G401 (cell line): ENCODE measurements around the gene CUL7. TPM values are rescaled to one million over a fixed set of nuclear protein-coding genes. Genes with fewer than 3 reads are reported as not detected.

ENCODE experiments used
- DNase-seq: peaks from one replicate; pipeline ENCODE4 v3.0.0-alpha.2; 2015; ENCODE audit warnings: low spot score
- in situ Hi-C: cut with HindIII; loops from 2 replicates; pipeline ENCODE4 v1.10.0; 2016; ENCODE audit warnings: low sequenced_read_pairs, mixed read lengths
- total RNA-seq: library from RNA; depleted of rRNA; stranded (reverse); fragments of >200 nt; shearing (Covaris generic); gene quantifications from 2 replicates; pipeline ENCODE4 v1.2.3, GENCODE V29; 2014

Gene CUL7
- total RNA-seq, 1 experiment from 2014 or later, result 33.1 TPM

DNA sequence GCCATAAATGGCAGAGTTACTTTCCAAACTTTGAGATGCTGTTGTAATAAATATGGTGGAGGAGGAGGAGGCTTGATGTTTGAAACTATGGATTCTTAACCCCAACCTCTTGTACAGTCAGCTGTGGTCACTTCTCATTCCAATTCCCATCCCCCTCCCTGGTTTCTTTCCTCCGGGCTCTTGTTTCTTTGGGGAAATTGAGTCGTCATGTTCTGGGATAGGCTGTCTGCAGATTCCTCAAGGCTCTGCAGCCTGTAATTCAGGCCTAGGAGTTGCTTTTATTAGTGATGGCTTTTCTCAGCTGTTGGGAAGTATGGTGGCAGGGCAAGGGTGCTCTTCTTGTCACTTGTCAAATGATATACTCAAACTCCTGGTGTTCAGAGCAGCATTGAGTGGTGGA lies 25.0 kb upstream of the CUL7 start:
- in situ Hi-C loops, result no loop called here
- no peak for DNase-seq

DNA sequence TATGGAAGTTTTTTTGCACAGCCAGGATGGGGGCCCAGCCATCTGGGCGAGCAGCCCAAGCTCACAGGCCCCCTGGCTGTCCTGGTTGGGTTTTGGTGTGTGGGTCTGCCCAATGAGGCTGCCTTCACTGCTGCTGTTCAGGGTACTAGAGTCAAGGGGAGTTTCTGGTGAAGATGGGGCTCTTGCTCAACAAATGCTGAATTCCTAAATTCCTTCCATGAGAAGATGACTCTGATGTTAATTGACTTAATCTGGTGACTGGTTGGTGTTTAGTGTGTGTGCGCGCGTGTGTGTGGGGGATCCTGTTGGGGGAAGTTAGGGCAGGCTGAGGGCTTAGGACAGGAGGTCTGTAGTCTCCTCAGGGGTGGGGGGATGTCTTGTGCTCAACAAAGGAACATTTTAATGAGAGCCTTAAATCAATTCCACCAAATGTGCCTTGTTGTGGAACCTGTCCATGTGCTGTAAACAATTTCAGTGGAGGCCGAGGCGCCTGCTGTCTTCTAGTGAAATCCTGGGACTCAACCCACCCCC lies 24.4 kb upstream of the CUL7 start:
- in situ Hi-C loops, result no loop called here
- no peak for DNase-seq

GRCh38 chr6:43077333-43077809 lies 23.7 kb upstream of the CUL7 start:
- in situ Hi-C loops, result no loop called here
- DNase-seq, result no peak

GRCh38 chr6:43076464-43077332 lies 23.0 kb upstream of the CUL7 start:
- peak; percentile 44 for DNase-seq
- in situ Hi-C loops, result no loop called here

- in situ Hi-C loops, result no loop called here
- peak; percentile 55 for DNase-seq
Observed at GRCh38 chr6:43075670-43076463, 22.2 kb upstream of the CUL7 start, which contains the start of gene PTK7. TSS of gene PTK7 (plus strand) at chr6:43076314. CDS start at chr6:43076489, 175 bp downstream.

DNA sequence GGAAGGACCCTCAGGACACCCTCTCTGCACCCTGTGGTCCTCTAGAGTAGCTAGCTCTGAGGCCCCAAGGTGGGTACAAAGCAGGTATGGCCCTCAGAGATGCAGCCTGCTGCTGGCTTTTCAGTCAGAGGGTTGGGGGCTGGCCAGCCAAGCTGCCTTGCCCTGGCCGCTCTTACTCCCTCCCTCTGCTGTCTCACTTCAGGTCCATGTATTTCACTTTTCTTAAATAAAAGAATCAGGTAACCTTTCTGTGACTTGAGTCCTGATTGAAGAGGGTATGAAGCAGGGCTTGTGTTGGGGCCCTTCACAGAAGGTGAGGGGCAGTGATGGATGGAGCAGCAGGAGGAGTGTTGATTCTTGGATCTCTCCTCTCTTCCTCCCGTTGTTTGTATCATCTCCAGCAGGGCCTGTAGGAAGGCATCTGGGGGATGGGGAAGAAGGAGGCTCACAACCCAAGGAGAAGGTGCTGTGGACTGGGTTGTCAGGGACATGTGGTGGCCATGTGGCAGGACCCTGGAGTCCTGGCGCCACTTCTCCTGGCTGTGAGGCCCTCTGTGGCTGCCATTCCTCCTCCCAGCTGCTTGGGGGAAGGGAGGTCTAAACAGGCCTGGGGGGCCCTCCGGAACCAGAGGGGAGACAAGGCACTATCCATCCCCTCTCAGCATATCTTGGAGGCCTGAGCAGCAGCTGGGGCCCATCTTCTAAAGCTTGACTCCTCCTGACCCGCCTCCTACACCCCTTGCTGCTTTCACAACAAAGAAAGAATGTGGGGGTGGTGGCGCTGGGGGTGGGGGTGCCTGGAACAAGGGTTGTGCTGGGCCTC lies 21.4 kb upstream of the CUL7 start:
- in situ Hi-C loops, result no loop called here
- peak; percentile 11 for DNase-seq

DNA sequence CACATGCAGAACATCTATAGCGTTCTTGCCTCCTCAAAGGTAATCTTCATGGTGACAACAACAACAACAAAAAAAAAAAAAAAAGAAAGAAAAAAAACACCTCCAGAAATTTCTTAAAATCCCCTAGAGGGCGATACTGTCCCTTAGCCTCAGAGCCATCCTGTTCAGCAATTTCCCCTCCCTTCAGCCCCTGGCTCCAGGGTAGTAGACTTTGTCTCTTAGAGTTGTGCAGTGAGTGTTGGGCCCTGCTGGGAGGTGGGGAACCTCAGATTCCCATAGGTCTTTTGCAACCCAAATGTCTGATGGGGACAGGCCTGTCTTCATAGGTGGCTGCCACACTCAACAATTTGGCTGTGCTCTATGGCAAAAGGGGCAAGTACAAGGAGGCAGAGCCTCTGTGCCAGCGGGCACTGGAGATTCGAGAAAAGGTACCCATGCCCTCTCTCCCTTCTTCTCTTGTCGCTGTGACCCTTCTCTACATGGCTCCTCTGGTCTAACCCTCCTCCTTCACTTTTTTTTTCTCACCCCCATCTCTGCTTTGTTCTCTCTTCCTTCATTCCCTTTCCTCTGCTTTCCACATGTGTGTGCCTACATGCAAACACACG lies 16.5 kb upstream of the CUL7 start:
- peak; percentile 47 for DNase-seq
- in situ Hi-C loops, result no loop called here

GRCh38 chr6:43062818-43063217 lies 9.2 kb upstream of the CUL7 start:
- no peak for DNase-seq
- in situ Hi-C loops, result no loop called here

- no peak for DNase-seq
- in situ Hi-C loops, result no loop called here
Observed at GRCh38 chr6:43061861-43062260, 8.2 kb upstream of the CUL7 start.

DNA sequence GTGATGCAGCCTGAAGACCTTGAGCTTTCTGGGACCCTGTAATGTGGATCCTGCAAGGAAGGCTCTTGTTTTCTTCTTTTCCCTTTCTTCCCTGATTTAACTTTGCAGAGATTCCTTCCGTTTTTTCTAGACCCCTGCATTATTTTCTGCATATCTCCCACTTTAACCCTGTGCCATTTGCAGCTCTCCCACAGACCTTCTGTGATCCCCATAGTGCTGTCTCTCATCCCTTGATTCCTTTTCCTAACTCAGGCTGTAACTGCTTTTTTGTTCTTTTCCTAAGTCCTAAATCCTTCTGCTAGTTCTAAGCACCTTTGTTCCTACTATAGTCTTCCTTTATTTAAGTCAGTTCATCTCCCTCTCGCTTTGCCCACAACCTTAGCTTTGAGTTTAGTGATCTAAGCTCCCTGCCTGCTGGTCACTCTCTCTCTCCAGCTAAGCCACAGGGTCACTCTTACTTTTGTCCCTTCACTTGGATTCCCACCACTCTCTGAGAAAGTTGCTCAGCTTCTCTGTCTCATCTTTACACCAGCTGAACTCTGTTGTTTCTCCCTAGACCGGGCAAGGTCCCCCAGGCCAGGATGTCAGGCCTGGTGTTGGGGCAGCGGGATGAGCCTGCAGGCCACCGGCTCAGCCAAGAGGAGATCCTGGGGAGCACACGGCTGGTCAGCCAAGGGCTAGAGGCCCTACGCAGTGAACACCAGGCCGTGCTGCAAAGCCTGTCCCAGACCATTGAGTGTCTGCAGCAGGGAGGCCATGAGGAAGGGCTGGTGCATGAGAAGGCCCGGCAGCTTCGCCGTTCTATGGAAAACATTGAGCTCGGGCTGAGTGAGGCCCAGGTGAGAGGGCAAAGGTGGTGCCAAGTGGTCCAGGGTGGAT lies 7.3 kb upstream of the CUL7 start:
- DNase-seq, result no peak
- in situ Hi-C loops, result no loop called here

DNA sequence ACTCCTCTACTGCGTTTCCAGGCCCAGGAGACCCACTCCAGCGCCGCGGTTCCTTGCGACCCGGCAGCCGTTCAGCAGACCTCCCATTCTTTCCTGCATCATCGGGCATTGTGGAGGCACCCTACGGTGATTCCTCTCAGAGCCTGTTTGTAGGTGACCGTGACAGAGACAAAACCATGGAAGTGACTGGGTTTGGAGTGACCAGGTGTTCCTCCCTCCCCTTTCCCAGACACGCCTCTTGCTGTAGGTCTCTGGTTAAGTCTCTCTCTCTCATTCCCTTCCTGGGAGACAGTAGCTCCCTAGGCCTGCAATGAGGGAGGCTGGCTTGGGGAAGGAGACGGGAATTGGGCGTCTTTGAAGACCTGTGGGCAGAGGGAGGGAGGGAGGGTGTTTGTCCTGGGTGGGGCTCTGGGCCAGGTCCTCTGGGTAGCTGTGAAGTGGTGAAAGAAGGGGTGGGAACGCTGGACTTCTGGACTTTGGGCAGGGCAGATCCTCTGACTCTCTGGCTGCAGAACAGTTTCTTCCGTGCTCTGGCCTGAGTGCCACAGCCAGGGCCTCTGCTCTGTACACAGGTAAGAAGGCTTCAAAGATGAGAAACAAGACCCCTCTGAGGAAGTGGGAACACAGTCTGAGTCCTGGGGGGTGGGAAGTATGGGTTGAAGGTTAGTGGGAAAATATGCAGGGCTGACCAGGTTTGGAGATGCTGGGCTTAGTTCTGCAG lies 6.5 kb upstream of the CUL7 start:
- in situ Hi-C loops, result no loop called here
- DNase-seq, result peak; percentile 48

DNA sequence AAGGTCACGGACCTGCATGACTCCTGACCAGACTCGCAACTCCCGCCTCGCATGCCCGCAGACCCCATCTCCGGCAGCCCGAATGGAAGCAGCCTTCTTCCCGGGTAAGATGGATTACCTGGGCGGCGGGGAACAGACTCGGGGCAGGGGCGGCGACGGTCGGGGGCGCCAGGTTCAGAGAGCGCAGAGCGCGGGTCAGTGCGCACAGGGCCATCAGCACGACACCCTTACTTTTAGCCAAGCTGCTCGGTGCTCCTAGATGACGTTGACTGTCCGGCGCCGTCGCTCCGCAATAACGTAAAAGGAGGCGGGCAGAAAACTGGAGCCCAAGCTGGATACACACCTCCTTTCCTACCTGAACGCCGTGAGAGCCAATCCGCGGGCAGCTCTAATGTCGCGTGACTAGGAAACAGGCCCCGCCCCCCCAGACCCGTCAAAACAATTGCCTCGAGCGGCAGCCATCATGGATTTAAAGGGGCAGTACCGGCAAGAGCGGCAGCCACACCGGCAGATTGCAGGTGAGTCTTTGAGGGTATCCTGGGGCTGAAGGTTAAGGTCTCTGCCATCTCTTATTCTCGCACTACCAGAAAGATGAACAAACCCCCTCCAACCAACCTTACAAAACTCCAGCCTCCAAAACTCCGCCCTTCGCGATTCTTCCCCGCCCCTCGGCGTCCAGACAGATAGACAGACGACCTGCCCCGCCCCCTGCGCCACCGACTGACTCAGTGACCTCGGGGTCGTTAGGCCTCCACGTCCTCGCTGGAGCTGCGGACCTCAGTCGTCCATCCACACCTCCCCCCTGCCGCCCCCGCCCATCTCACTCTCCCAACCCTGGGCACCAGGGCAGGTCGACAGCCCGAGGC lies 5.8 kb upstream of the CUL7 start, which contains the start of the genes KLC4 and MRPL2:
KLC4 (plus strand) TSS at position 464 of the 866 bp plus-strand sequence. CDS start 1,705 bp downstream, outside the sequence.
MRPL2 (minus strand) TSS at position 267 of the 866 bp plus-strand sequence; CDS start at position 214, 53 bp downstream.
- in situ Hi-C loops, result no loop called here

GRCh38 chr6:43058531-43058930 lies 4.9 kb upstream of the CUL7 start:
- DNase-seq, result no peak
- in situ Hi-C loops, result no loop called here

More for the DNA sequence above, 5.8 kb upstream of the CUL7 start, which contains the start of the genes KLC4 and MRPL2:
- DNase-seq, result peak; percentile 100

- in situ Hi-C loops, result no loop called here
- DNase-seq, result no peak
Observed at GRCh38 chr6:43055966-43056365, 2.3 kb upstream of the CUL7 start.

DNA sequence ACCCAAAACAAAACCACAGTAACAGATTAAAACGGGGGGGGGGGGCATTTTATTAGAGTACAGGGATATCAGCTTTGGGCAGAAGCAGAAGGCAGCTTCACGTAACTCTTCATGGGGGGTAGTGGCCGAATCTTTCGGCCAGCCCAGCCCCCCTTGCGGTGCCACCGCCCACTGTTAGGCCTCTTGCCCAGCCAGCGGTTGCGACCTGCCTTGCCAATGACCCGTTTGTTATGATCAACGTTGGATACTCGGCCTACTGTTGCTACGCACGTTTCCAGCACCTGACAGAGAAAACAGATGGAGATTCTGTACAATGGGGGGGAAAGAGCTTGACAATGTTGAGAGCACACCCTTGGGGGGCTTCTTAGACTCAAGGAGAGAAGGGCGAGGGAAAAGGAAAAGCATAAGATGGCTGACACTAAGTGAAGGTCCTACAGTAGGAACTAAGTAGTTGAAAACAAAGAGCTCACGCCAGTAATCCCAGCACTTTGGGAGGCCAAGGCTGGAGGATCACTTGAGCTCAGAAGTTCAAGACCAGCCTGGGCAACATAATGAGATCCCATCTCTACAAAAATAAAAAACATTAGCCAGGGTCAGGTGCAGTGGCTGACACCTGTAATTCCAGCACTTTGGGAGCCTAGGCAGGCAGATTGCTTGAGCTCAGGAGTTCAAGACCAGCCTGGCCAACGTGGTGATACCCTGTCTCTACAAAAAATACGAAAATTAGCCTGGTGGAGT lies 724 bp upstream of the CUL7 start:
- in situ Hi-C loops, result no loop called here
- DNase-seq, result no peak
